Ovary (tissue), 1 donor: Measurements from ENCODE around the gene MOB3B.

Source experiments
- EP300 ChIP-seq: sonication (generic); formaldehyde crosslinking; IDR thresholded peaks from one replicate; pipeline ENCODE4 v1.6.1; 2017; ENCODE audit warnings: antibody characterized with exemption
- POLR2A ChIP-seq: fragments of 450-650 bp; IDR thresholded peaks from one replicate; pipeline ENCODE4 v1.6.1; 2017; ENCODE audit warnings: antibody characterized with exemption, mild to moderate bottlenecking, moderate library complexity

GRCh38 chr9:27549196-27549755 is 19.7 kb upstream of the MOB3B start:
- TF ChIP-seq EP300: no peak
- no peak for TF ChIP-seq POLR2A
